HG03432 (cell line): ENCODE measurements around the gene RFX4.
"Not testable (repeated sequence)": the region's sequence is repeated elsewhere in the genome, so short reads cannot be mapped to it uniquely, and the experiment has no call there.

ENCODE experiments used
- ATAC-seq: cut with Tn5 transposase; IDR thresholded peaks from one replicate; pipeline ENCODE4 v1.9.1; 2021; ENCODE audit warnings: mild to moderate bottlenecking, moderate library complexity; ENCODE audit not compliant: unreplicated experiment

Gene RFX4

DNA sequence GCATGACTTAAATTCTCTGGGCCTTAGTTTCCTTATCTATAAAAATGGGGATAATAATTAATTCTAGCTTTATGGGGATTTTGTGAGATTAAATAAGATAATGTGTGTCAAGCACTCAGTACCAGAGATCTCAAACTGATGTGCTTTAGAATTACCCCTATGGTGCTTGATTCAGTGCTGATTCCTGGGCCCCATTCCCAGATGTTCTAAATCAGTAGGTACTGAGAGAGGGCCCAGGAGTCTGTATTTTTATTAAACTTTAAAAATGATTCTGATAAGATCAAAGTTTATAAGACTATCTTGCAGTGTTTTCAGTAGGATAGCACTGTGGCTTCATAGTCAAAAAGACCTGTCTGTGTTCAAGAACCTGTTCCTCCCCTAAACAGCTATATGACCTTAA lies 102.6 kb downstream of the RFX4 start:
- no peak for ATAC-seq

DNA sequence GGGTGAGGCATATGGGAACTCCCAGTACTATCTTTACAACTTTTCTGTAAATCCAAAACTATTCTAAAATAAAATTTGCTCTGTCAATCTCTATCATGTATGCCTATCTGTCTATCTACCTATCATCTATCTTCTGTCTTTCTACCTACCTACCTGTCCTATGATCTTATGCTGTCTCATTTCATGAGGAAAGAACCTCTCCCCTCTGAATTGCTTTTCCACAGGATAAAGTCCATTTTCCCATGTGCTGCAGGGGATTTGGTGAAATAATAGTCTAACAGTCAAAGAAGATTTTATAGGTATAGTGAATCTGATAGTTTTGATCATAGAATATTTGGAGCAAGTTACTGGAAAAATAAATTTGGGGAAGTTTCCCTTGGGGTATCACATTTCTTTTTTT lies 104.9 kb downstream of the RFX4 start:
- no peak for ATAC-seq

DNA sequence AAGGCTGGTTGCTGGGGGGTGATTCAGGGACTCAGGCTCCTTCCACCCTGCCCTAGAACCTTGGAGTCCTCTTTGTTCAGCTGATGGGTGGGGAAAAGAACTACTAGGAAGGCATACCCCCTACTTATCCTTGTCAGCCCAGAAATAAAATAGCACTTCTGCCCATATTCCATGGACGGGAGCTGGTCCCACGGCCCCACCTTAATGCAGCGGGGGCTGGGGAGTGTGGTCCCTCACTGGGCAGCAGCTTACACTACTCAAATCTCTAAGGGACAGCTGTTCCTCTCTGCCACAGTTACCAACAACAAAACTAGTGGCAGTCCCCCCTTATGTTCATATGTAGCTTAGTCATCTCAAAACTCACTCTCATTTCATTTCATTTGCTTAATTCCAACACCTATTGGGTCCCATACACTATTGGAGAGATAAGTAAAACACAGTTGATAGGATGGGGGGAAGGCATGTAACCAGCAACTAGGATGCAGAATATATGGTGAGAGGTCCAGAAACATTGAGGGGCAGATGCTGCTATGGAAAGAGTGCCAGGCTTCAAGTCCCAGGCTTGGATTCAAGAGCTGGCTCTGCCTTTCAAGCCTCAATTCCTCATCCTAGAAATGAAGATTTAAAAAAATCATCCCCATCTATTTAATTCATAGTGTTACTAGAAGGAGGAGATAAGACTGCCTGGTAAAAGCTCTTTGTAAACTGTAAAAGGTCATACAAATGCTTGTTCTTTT lies 107.9 kb downstream of the RFX4 start:
- ATAC-seq = no peak

DNA sequence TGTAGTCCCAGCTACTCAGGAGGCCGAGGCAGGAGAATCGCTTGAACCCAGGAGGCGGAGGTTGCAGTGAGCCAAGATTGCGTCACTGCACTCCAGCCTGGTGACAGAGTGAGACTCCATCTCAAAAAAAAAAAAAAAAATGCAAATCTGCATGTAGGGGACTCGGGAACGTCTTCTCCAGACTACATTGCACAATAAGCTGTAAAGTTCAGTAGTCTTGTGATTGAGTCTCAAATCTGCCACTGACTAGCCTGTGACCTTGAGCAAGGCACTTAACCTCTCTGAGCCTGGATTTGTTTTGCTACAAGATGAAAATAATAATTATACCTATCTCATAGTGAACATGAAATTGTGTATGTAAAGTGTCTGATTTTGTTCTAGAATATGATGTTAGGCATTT lies 109.2 kb downstream of the RFX4 start:
- not testable (repeated sequence) for ATAC-seq

DNA sequence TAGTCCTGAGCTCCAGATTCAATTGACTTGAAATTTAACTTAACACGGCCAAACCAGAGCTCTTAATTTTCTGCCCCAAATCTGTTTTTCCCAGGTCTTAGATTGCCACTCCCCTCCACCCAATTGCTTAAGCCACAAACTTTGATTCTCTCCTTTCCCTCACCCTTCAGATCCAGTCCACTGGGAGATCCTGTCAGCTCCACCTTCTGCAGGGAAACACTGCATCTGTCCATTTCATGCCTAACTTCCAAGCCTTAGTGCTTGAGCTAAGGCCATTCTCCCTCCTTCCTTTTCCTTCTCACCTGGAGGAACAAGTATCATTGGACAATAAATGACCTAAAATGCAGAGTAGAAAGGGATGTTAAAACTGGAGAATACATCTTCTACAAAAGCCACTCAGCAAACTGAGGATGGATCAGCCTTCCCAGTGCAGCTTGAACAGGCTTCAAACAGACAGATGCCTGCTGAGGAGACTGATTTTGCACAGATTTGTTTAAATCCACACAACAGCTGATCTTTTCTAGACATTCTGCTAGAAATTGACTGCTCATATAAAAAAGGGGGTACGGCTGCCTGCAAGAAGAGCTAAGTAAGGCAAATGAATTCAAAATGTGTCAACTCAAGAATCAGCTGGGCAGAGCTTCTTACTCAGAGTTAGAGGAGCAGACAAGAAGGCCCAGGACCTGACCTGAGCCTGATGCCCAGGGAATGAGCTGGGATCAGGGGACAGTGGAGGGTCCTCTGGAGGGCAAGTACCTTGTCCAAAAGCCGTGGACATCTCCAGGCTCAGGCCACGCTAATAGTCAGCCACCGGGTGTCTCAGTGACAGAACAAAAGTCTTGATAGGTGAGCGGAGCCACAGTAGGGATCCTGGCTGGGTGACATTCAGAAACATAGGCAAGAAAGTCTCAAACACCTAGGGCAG lies 110.4 kb downstream of the RFX4 start:
- ATAC-seq = no peak

DNA sequence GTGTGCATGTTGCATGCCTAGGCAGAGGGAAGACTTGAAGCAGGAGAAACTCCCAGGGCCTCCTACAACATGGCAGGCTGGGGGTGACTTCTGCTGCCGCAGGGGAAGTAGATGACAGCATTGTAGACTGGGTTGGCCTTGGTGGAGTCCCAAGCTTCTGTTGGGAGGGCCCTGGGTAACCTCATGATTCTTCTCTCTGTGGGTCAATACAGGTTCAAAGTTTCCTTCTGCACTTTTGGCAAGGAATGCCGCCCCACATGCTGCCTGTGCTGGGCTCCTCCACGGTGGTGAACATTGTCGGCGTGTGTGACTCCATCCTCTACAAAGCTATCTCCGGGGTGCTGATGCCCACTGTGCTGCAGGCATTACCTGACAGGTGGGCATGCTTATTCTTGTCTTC lies 113.3 kb downstream of the RFX4 start:
- no peak for ATAC-seq

DNA sequence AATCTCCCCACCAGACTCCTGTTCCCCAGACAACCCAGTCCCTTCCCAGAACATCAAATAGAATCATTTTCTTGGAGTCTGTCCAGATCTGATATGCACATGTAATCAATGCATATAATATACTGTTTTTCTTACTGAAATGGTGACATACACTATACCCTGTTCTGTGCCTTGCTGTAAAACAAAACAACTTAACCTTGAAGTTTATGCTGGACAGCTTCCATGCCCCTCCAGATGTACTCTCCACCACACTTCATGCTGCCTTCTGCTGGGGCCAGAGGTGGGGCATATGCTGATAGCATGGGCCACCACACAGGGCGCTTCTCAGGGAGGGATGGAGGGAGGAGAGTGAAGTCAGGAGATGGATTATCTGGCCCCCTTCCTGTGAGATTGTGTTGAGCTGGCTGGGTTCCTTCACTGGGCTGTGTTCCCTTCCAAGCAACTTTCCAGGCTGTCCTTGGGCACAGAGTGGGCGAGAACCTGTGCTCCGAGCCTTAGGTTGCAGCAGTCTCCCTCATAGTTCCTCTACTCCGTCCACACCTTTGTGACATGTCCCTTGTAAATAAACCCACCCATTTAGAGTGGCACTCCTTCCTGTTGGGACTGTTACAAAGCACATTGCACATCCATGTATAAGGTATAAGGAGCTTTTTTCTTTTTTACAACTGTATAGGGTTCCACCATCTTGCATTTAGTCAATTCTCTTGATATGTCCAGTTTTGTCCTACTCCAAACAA lies 114.0 kb downstream of the RFX4 start:
- ATAC-seq = no peak

DNA sequence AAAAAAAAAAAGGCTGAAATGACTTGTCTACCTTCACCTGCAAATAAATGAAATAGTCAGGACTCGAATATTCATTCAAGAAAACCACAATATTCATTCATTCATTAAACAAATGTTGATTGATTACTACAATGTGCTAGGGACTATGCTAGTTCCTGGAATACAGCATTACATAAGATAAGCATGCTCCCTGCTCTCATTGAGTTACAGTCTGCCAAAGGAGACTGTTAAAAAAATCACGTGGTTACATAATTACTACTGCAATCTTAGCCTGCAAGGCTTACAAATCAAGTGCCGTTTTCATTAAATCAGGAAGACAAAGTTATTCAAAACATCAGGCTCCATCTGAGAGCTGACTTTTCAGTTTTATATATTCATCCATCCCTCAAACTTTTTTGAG lies 121.3 kb downstream of the RFX4 start:
- ATAC-seq = no peak

DNA sequence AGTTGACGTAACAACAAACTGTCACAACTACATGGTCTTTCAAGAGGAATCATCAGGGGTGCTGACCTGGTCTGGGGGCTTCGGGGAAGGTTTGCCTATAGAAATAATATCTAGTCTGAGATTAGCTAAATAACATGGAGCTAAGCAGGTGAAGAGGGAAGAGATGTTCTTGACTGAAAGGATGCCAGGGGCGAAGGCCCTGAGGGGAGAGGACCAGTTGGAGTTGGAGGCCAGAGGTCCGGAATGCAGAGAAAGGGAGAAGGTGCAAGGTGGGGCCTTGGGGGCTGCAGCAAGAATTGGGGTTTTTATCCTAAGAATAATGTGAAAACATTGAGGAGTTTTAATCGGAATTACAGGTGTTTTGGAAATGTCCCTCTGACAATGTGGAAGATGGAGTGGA lies 123.2 kb downstream of the RFX4 start:
- no peak for ATAC-seq

DNA sequence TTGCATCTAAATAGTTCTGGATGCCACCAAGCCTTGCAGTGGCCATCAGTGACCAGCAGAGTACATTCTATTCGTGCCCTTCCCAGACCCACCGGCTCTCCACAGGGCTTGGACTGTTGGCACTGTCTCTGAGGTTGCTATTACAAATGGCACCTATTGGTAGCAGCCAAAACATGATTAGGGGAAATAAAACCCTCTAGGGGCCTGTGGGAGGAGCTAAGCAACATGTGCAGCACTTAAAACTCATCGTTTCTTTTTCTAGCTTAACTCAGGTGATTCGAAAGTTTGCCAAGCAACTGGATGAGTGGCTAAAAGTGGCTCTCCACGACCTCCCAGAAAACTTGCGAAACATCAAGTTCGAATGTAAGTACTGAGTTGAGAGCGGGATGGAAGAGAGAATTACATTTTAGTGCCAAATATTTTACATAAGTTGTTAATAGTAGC lies 126.3 kb downstream of the RFX4 start:
- ATAC-seq = no peak

DNA sequence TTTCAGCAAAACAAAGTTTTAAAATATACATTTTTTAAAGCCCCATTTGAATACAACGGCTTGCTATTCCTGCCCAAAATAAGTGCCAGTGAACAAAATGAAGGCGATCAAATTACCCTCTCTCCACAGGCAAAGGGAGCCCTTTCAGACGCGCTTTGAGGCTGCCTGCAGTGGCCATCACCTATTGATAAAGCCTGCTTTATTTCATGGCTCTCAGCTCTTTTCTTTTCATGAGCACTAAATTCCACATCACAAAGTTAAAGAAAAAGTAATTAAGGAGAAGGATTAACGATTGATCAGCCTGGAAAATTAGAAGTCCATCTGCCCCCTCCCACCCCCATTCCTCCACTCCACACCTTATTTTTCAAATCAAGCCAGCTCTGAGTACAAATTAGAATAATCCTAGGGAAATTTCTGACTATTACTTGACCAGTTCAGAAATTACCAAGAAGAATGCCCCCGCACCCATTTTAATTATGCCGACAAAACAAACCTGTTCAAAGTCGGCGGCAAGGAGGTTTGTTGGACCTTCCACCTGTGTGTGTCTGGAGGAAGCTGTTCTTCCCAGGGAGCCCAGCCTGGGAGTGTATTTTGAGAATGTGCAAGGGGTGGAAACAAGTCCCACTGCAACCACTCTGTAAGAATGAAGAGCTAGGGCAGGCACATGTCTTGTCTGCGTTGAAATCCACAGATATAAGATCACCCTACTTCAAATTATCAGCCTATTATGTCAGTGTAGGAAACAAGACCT lies 127.5 kb downstream of the RFX4 start:
- ATAC-seq = no peak

DNA sequence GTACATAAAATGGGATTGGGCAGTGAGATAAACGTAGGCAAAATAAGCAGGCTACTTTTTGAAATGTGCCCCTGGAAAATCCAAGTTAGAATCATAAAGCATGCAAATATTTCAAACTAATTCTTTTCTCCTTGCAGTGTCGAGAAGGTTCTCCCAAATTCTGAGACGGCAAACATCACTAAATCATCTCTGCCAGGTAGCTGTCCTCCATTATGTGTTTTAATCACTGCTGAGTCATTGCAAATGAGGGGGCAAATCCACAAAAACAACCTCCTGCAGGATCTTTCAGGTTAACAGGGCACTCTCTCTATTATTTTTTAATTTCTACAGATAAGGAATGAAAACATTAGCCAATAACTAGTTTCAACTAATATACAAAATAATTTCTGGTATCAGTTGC lies 128.5 kb downstream of the RFX4 start:
- ATAC-seq = no peak

DNA sequence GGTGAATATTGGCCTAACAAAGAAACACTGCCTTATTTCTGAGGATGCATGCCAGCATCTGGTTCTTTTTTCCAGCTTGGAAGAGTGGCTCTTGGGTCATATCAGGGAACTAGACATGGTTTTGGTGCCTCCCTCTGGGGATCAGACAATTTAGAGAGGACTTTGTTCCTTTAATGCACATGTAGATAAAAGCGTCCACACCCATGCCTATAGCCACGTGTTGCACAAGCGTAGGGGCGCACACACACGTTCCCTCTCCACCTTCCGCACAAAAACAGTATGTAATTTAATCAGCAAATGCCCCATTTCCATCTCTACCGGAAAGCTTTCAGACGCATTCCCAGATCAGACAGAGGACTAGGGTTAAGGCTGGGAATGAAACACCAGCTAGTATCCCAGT lies 130.0 kb downstream of the RFX4 start:
- no peak for ATAC-seq

DNA sequence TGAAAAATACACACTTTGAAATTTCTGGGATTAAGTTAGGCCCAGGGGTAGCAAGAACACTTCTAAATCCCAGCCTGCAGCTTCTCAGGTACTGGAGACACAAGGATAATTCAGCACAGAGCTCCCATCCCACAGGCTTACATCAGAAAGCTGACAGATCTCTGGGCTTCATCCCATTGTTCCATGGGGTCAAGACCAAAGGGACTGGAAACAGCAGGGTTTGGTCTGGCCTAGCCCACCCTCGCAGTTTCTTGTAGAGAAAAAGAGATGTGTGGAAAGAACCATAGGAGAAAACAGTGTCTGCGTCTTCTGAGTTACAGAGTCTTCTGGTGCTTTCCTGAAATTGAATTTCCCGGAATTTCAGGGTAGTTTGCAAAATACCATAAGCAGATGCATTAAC lies 132.1 kb downstream of the RFX4 start:
- no peak for ATAC-seq

DNA sequence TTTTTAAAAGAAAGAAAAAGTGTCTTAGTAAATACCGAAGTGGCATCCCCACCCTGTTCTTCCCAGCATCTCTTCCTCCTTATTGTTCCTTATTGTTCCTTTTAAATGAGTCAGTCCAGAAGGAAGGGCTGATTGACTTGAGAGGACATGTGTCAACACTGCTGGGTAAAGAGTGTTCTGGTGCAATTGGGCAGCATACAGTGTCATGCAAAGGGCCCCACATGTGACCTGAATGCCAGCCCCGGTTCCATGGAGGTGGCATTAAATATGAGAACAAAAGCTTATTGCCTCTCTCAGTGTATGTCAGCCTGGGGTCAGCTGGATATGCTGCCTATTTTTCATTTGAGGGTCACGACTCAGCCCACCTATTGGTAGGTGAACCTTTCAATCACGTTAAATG lies 132.8 kb downstream of the RFX4 start:
- no peak for ATAC-seq

DNA sequence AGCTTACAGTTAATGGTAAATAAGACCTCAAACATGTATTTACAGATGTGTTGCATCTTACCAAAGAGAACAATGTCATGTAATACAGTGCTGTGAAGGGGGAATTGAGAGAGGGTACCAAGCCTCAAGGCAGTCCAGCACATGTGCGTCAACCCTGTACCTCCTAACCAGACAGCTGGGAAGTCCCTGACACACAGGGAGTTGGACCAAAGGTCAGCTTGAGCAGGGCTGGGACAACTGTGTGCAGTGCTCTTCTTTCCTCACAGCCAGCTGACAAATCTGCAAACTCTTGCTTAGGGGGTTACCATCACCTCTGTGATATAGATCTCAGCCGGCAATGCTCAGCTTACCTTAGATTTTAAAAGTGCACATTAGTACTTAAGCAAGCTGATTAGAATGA lies 134.9 kb downstream of the RFX4 start:
- ATAC-seq = no peak

DNA sequence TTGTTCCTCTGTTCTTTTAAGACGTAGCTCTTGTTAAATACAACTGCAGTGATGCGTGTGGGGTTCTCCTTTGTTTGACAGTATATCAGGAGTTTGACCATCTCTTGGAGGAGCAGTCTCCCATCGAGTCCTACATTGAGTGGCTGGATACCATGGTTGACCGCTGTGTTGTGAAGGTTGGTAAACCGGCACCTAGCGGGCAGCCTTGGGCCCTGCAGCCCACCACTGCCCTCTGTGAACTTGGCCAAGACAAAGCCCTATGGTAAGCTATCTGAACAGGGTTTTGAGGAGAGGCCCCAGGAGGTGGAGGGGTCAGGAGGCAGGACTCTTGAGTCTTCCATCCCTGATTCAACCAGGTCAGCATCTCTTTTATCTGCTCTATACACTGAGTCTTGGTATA lies 137.1 kb downstream of the RFX4 start:
- no peak for ATAC-seq

DNA sequence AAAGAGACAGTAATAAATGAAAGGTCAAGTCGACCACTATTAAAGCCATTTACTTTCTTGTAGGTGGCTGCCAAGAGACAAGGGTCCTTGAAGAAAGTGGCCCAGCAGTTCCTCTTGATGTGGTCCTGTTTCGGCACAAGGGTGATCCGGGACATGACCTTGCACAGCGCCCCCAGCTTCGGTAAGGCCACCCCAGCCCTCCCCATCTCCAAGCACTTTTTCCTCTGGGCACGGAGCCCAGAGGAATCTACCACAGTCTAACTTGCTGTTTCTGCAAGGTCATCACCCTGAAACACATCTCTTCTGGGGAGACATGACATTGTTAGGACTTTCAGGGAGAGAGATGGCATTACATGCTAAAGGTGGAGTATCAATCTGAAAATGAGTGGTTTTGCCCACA lies 137.9 kb downstream of the RFX4 start:
- ATAC-seq = no peak

DNA sequence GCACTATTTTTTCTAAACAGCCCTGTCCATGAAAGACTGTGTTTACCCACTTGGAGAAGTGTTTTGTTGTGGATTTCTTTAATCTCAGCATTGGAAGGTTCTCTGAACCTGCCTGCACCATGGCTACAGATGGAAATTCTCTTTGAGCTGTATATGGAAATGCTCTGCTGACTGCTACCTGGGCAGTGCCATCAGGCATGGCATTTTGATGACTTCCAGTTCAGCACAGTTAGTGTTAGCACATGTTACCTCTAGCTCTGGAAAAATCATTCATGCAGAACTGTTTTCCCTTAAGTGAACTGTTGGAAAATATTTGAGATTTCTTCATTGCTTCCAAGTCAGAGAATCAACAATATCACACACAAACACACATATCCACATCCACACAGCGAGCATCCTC lies 139.1 kb downstream of the RFX4 start:
- no peak for ATAC-seq

DNA sequence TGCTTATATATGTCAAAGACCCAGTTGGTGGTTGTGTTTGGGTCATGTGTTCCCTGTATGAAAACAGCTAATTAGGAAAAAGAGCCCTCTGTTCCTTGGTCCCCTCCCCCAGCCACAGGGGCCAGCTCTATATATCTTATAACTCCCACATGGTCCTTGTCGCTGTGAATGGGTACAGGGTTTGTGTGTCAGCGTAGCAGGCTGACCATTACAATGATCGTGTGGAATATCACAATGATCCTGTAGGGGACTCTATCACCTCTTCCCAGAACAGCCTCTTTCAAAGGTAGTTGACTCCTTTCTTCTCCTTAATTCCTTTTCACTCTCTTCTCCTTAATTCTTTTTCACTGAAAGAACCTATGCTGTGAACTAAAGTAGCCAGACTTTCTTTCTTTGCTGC lies 140.0 kb downstream of the RFX4 start:
- ATAC-seq = no peak

DNA sequence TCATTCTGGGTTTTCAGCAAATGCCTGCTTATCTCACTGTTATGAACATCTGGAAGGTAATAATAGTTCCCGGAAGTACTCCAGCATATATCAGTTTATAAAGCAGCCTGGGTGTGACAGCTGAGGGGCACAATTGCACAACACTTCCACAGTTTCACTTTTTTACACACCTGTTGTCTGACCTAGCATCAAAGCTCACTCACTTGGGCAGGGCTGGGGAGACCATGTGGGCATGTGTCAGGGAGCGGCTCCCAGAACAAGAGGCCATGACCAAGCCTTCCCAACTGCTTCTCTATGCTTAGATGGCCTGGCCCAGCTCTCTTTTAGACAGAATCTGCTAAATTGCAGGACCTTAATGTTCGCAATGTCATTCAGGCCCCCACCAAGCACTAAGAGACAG lies 140.6 kb downstream of the RFX4 start:
- no peak for ATAC-seq
